GM10847 (cell line): ENCODE data around the gene CABLES2.
A peak's percentile ranks its signal among the peaks of the same experiment; 100 is the strongest.

Experiments
- POLR2A ChIP-seq: IDR thresholded peaks from 2 replicates; pipeline ENCODE4 v1.6.1; 2011; ENCODE audit not compliant: insufficient read length; ENCODE audit errors: extremely low read depth

CABLES2 gene

GRCh38 chr20:62407221-62407992 lies at the start of gene CABLES2:
CABLES2 (minus strand) TSS chr20:62407285; CDS start chr20:62407276, 9 bp downstream.
- peak; percentile 28 for TF ChIP-seq POLR2A

GRCh38 chr20:62455929-62456328 lies 48.8 kb upstream of the CABLES2 start:
- TF ChIP-seq POLR2A = no peak

- no peak for TF ChIP-seq POLR2A
Measured at GRCh38 chr20:62454904-62455636, 48.0 kb upstream of the CABLES2 start.

GRCh38 chr20:62453186-62453808 lies 46.2 kb upstream of the CABLES2 start:
- TF ChIP-seq POLR2A = no peak

- TF ChIP-seq POLR2A = no peak
Measured at GRCh38 chr20:62452475-62453095, 45.5 kb upstream of the CABLES2 start.

- TF ChIP-seq POLR2A = no peak
Measured at GRCh38 chr20:62451970-62452369, 44.9 kb upstream of the CABLES2 start.

GRCh38 chr20:62451156-62451767 lies 44.2 kb upstream of the CABLES2 start:
- TF ChIP-seq POLR2A = no peak

- no peak for TF ChIP-seq POLR2A
Measured at GRCh38 chr20:62449951-62450691, 43.0 kb upstream of the CABLES2 start.

- TF ChIP-seq POLR2A = no peak
Measured at GRCh38 chr20:62448788-62449187, 41.7 kb upstream of the CABLES2 start.

GRCh38 chr20:62448038-62448437 lies 41.0 kb upstream of the CABLES2 start:
- no peak for TF ChIP-seq POLR2A

- no peak for TF ChIP-seq POLR2A
Measured at GRCh38 chr20:62446888-62447869, 40.1 kb upstream of the CABLES2 start.

- no peak for TF ChIP-seq POLR2A
Measured at GRCh38 chr20:62446481-62446880, 39.4 kb upstream of the CABLES2 start.
